ENCODE measurements around the gene MEIG1.

GRCh38 chr10:14953424-14954000 is 5.7 kb upstream of the MEIG1 start:
- no peak for TF ChIP-seq EZH2 (IDR thresholded peaks at IDR 0.05; ENCODE audit: insufficient read depth, low read length)
- TF ChIP-seq, protein P1, sequence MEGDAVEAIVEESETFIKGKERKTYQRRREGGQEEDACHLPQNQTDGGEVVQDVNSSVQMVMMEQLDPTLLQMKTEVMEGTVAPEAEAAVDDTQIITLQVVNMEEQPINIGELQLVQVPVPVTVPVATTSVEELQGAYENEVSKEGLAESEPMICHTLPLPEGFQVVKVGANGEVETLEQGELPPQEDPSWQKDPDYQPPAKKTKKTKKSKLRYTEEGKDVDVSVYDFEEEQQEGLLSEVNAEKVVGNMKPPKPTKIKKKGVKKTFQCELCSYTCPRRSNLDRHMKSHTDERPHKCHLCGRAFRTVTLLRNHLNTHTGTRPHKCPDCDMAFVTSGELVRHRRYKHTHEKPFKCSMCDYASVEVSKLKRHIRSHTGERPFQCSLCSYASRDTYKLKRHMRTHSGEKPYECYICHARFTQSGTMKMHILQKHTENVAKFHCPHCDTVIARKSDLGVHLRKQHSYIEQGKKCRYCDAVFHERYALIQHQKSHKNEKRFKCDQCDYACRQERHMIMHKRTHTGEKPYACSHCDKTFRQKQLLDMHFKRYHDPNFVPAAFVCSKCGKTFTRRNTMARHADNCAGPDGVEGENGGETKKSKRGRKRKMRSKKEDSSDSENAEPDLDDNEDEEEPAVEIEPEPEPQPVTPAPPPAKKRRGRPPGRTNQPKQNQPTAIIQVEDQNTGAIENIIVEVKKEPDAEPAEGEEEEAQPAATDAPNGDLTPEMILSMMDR (IDR thresholded peaks at IDR 0.05; ENCODE audit: insufficient read depth, low read depth, low read length): no peak
